Neural progenitor cell (in vitro differentiated cells): ENCODE measurements around the gene CHAD.

Experiments
- EZH2phosphoT487 ChIP-seq: fragments of 200-600 bp; sonication (generic); IDR thresholded peaks from 2 replicates; pipeline ENCODE4 v1.6.1; 2017; ENCODE audit warnings: antibody characterized with exemption
- TF ChIP-seq, protein P1 (sequence below): fragments of 200-600 bp; sonication (generic); IDR thresholded peaks from 2 replicates; pipeline ENCODE4 v1.5.1; 2017; ENCODE audit warnings: antibody characterized with exemption, mild to moderate bottlenecking

DNA sequence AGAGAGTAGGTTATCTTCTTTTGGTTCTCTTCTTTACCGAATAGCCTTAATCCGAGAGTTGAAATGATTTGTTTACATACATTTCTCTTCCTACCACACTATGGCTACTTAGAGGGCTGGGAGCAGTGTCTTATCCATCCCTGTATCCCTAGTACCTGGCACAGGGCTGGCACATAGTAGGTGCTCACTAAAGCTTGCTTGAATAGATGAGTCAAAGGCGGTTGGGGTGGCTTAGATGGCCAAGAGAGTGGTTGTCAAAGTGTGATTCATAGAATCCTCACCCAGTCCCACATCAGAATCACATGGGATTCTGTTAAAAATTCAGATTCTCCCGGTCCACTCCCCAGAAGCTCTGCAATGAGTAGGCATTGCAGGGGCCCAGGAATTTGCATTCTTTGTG lies 11.1 kb downstream of the CHAD start:
- TF ChIP-seq, protein P1, sequence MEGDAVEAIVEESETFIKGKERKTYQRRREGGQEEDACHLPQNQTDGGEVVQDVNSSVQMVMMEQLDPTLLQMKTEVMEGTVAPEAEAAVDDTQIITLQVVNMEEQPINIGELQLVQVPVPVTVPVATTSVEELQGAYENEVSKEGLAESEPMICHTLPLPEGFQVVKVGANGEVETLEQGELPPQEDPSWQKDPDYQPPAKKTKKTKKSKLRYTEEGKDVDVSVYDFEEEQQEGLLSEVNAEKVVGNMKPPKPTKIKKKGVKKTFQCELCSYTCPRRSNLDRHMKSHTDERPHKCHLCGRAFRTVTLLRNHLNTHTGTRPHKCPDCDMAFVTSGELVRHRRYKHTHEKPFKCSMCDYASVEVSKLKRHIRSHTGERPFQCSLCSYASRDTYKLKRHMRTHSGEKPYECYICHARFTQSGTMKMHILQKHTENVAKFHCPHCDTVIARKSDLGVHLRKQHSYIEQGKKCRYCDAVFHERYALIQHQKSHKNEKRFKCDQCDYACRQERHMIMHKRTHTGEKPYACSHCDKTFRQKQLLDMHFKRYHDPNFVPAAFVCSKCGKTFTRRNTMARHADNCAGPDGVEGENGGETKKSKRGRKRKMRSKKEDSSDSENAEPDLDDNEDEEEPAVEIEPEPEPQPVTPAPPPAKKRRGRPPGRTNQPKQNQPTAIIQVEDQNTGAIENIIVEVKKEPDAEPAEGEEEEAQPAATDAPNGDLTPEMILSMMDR = no peak
- TF ChIP-seq EZH2phosphoT487 = no peak
